Inflammatory macrophage treated with lipopolysaccharide for 4 hours (primary cell): ENCODE measurements around the gene TMEM266.
A peak's percentile ranks its signal among the peaks of the same experiment; 100 is the strongest.
"Not testable (repeated sequence)": the region's sequence is repeated elsewhere in the genome, so short reads cannot be mapped to it uniquely, and the experiment has no call there.

Experiments
- DNase-seq: peaks from one replicate; pipeline ENCODE4 v3.0.0-alpha.2; 2020

Gene TMEM266

GRCh38 chr15:76059320-76060117 is at the start of gene TMEM266:
TMEM266 (plus strand) TSS chr15:76059985; CDS start chr15:76134264, 74,279 bp downstream.
- DNase-seq: peak; percentile 51

- DNase-seq: no peak
Observed at GRCh38 chr15:76010613-76011012, 49.2 kb upstream of the TMEM266 start.

GRCh38 chr15:76011627-76012551 is 47.9 kb upstream of the TMEM266 start, which contains the start of gene NRG4:
NRG4 (minus strand) TSS chr15:76012424; CDS start chr15:76011230, 1,194 bp downstream.
- peak; percentile 10 for DNase-seq

GRCh38 chr15:76013470-76013869 is 46.3 kb upstream of the TMEM266 start:
- DNase-seq: not testable (repeated sequence)

- DNase-seq: no peak
Observed at GRCh38 chr15:76024021-76024768, 35.6 kb upstream of the TMEM266 start.

GRCh38 chr15:76032046-76032445 is 27.7 kb upstream of the TMEM266 start:
- no peak for DNase-seq

- DNase-seq: no peak
Observed at GRCh38 chr15:76033438-76033837, 26.3 kb upstream of the TMEM266 start.

GRCh38 chr15:76034111-76034510 is 25.7 kb upstream of the TMEM266 start:
- DNase-seq: no peak

GRCh38 chr15:76035593-76035992 is 24.2 kb upstream of the TMEM266 start:
- DNase-seq: no peak

- no peak for DNase-seq
Observed at GRCh38 chr15:76038512-76038911, 21.3 kb upstream of the TMEM266 start.

GRCh38 chr15:76054201-76054600 is 5.6 kb upstream of the TMEM266 start:
- not testable (repeated sequence) for DNase-seq

- DNase-seq: peak; percentile 56
Observed at GRCh38 chr15:76056931-76057330, 2.9 kb upstream of the TMEM266 start.

- peak; percentile 48 for DNase-seq
Observed at GRCh38 chr15:76057332-76058000, 2.3 kb upstream of the TMEM266 start.

- peak; percentile 52 for DNase-seq
Observed at GRCh38 chr15:76058714-76059319, 968 bp upstream of the TMEM266 start.

- DNase-seq: peak; percentile 56
Observed at GRCh38 chr15:76060118-76060989, 569 bp downstream of the TMEM266 start.

- DNase-seq: no peak
Observed at GRCh38 chr15:76061700-76062099, 1.9 kb downstream of the TMEM266 start.

- peak; percentile 62 for DNase-seq
Observed at GRCh38 chr15:76062286-76062685, 2.5 kb downstream of the TMEM266 start.

- no peak for DNase-seq
Observed at GRCh38 chr15:76064375-76064774, 4.6 kb downstream of the TMEM266 start.

GRCh38 chr15:76065245-76065644 is 5.5 kb downstream of the TMEM266 start:
- DNase-seq: peak; percentile 93

GRCh38 chr15:76065793-76066192 is 6.0 kb downstream of the TMEM266 start:
- no peak for DNase-seq

- no peak for DNase-seq
Observed at GRCh38 chr15:76070192-76070591, 10.4 kb downstream of the TMEM266 start.
